HL-60 (cell line): ENCODE measurements around the gene PRR11.

Source experiments
- DNase-seq, 2 experiments: peaks; one replicate each; pipeline ENCODE4 v3.0.0-alpha.2; 2010 to 2020; ENCODE audit warnings: low read depth in 1 of 2, low spot score in 1 of 2
- H3K27ac ChIP-seq: fragments of 250-450 bp; sonication (Bioruptor Pico); replicated peaks from 2 replicates; pipeline ENCODE4 v1.5.1; 2020; ENCODE audit warnings: mild to moderate bottlenecking, moderate library complexity
- H3K27me3 ChIP-seq: fragments of 250-450 bp; sonication (Bioruptor Pico); 2 replicates; pipeline ENCODE4 v1.5.1; 2021; ENCODE audit warnings: mild to moderate bottlenecking, moderate library complexity; ENCODE audit not compliant: insufficient read depth, poor library complexity, severe bottlenecking
- H3K4me3 ChIP-seq: replicated peaks from 2 replicates; pipeline ENCODE4 v1.5.1; 2011; ENCODE audit warnings: mild to moderate bottlenecking, control low read depth, low read length; ENCODE audit not compliant: insufficient read depth
- CTCF ChIP-seq: IDR thresholded peaks from one replicate; pipeline ENCODE4 v1.5.1; 2011; ENCODE audit warnings: low read length, control low read depth, inconsistent platforms; ENCODE audit not compliant: insufficient read depth
- GABPA ChIP-seq: IDR thresholded peaks from 2 replicates; pipeline ENCODE4 v1.6.1; 2012; ENCODE audit warnings: low read depth
- POLR2AphosphoS5 ChIP-seq: IDR thresholded peaks from 2 replicates; pipeline ENCODE4 v1.6.1; 2012; ENCODE audit warnings: low read depth
- REST ChIP-seq: IDR thresholded peaks from 2 replicates; pipeline ENCODE4 v1.6.1; 2012; ENCODE audit warnings: low read depth; ENCODE audit not compliant: insufficient replicate concordance
- SPI1 ChIP-seq: IDR thresholded peaks from 2 replicates; pipeline ENCODE4 v1.6.1; 2012; ENCODE audit warnings: low read depth, mild to moderate bottlenecking, borderline replicate concordance

The PRR11 gene

GRCh38 chr17:59193336-59193862 lies 37.9 kb downstream of the PRR11 start:
- no peak for DNase-seq
- TF ChIP-seq REST, result no peak
- TF ChIP-seq GABPA, result no peak
- no peak for TF ChIP-seq SPI1
- no peak for TF ChIP-seq CTCF
- TF ChIP-seq POLR2AphosphoS5, result no peak
- no peak overlapping the region for H3K4me3 ChIP-seq
- H3K27ac ChIP-seq, result no peak overlapping the region
- H3K27me3 ChIP-seq, result no peaks in the 10 kb centered on the region

- no peak overlapping the region for H3K4me3 ChIP-seq
- no peaks in the 10 kb centered on the region for H3K27me3 ChIP-seq
- TF ChIP-seq REST (no peak), SPI1 (no peak), GABPA (no peak), CTCF (no peak), POLR2AphosphoS5 (no peak)
- H3K27ac ChIP-seq, result no peak overlapping the region
- DNase-seq, result no peak
Observed at GRCh38 chr17:59199398-59199797, 43.9 kb downstream of the PRR11 start.

GRCh38 chr17:59202320-59202719 lies 46.8 kb downstream of the PRR11 start:
- no peak for TF ChIP-seq POLR2AphosphoS5
- TF ChIP-seq REST, result no peak
- TF ChIP-seq SPI1, result no peak
- no peak for TF ChIP-seq CTCF
- TF ChIP-seq GABPA, result no peak
- H3K27me3 ChIP-seq, result no peaks in the 10 kb centered on the region
- no peak for DNase-seq
- H3K4me3 ChIP-seq, result no peak overlapping the region
- no peak overlapping the region for H3K27ac ChIP-seq
